Ovary (tissue), 9 donors: ENCODE measurements around the gene CYTH1. TPM values are rescaled to one million over a fixed set of nuclear protein-coding genes. Genes with fewer than 3 reads are reported as not detected.

Source experiments
- DNase-seq, 5 donors: peaks; one replicate each; pipeline ENCODE4 v3.0.0-alpha.2; 2019 to 2020
- H3K27ac ChIP-seq, 2 donors: fragments of 200-600 bp; one replicate each; pipeline versions ENCODE4 v1.5.1 to v1.8.0; 2019 to 2022
- H3K27me3 ChIP-seq: fragments of 200-600 bp; one replicate; pipeline ENCODE4 v1.8.0; 2022
- H3K36me3 ChIP-seq: fragments of 200-600 bp; sonication (generic); one replicate; pipeline ENCODE4 v1.5.1; 2019
- H3K4me1 ChIP-seq: one replicate; pipeline ENCODE4 v1.8.1; 2013; ENCODE audit warnings: mild to moderate bottlenecking, moderate library complexity; ENCODE audit not compliant: insufficient read depth
- H3K4me3 ChIP-seq: fragments of 200-600 bp; sonication (generic); one replicate; pipeline ENCODE4 v1.5.1; 2017
- H3K9me3 ChIP-seq, 2 donors: fragments of 200-600 bp in 1 of 2; sonication (generic) in 1 of 2; one replicate each; pipeline versions ENCODE4 v1.5.1 to v1.8.1; 2013 to 2019; ENCODE audit warnings: mild to moderate bottlenecking in 1 of 2, moderate library complexity in 1 of 2
- EP300 ChIP-seq: sonication (generic); formaldehyde crosslinking; IDR thresholded peaks from one replicate; pipeline ENCODE4 v1.6.1; 2017; ENCODE audit warnings: antibody characterized with exemption
- POLR2A ChIP-seq: fragments of 450-650 bp; IDR thresholded peaks from one replicate; pipeline ENCODE4 v1.6.1; 2017; ENCODE audit warnings: antibody characterized with exemption, mild to moderate bottlenecking, moderate library complexity
- WGBS, 3 donors: extraction: QIAGEN DNeasy Blood & Tissue Kit in 1 of 3; methylation state at CpG; one replicate each; pipeline versions ENCODE4 v1.1.5 to v1.1.7; 2013 to 2017; 5-methylcytosine and 5-hydroxymethylcytosine counted together
- intact Hi-C, 4 donors: fragments of 100-400 bp; cut with DNase I; formaldehyde crosslinking; loops; one replicate each; pipeline versions ENCODE4 v1.11.0 to v1.15.1; 2022 to 2023
- polyA plus RNA-seq, 2 donors: library from polyadenylated mRNA; stranded (reverse); fragments of 200-250 nt in 1 of 2; fragments of 350-450 nt in 1 of 2; fragmentation: Illumina TruSeq in 1 of 2; extraction: RNeasy Lipid Tissue Mini Kit (QIAGEN cat#74804) in 1 of 2; gene quantifications; one replicate each; pipeline ENCODE4 v1.2.3, GENCODE V29; 2013 to 2014
- total RNA-seq, 7 donors: library from RNA; depleted of rRNA in 2 of 7; stranded (reverse); fragments of >200 nt in 2 of 7; fragmentation: NEBNext Ultra II Directional in 3 of 7; extraction: Animal tissue kit (Norgen Biotek cat#: 25700) in 3 of 7; gene quantifications; one replicate each; pipeline versions ENCODE4 v1.1.0 to v1.2.4, GENCODE V29; 2016 to 2023
- TF ChIP-seq, protein P1 (sequence below), 3 donors: fragments of 450-650 bp in 2 of 3; fragments of 200-600 bp in 1 of 3; IDR thresholded peaks; one replicate each; pipeline versions ENCODE4 v1.5.1 to v1.8.0; 2016 to 2022; ENCODE audit warnings: antibody characterized with exemption in 3 of 3, mild to moderate bottlenecking in 1 of 3
- donor health status: DM: no; HTN: no; CAD: no; lungs with moderate emphysema.
- donor health status: DM: no; HTN: no; CAD: no.
- donor health status: Bipolar disorder and iron deficiency.
- donor health status: DM: yes; HTN: yes; CAD: no.
- donor health status: DM: no; HTN: no; CAD: no.
- donor health status: DM: yes; HTN: yes; CAD: no.

The CYTH1 gene
- total and polyA plus RNA-seq, 9 donors, result 15.1 to 35.3 (median 24.4) TPM

DNA sequence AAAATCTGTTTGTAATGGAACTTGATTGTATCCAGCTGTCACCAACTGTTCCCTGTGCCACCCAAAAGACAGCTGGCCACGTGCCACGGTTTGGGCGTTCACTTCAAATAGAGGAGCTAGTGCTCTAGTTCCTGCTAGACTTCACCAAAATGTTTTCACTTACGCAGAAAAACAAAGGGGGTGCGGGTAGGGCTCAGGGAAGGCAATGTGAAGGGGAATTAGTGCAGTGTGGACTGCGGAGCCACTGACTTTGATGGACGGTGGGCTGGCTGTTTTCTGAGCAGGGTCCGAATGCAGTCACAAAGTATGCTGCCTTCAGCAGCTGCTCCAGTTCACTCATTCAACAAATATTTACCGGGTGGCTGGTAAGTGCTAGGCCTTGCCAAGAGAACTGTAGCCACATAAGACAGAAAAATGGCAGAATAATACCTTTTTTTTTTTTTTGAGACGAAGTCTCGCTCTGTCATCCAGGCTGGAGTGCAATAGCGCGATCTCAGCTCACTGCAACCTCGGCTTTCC, 7.6 kb upstream of the CYTH1 start:
- no peaks in the 10 kb centered on the region for H3K27me3 ChIP-seq
- DNase-seq, result peak in 3 of 5 donors; percentile 59 to 70 (median 68)
- 28 to 38% (median 31%) methylated on average over 14 of the region's 14 CpGs for whole genome bisulfite sequencing, 3 donors
- TF ChIP-seq, protein P1, sequence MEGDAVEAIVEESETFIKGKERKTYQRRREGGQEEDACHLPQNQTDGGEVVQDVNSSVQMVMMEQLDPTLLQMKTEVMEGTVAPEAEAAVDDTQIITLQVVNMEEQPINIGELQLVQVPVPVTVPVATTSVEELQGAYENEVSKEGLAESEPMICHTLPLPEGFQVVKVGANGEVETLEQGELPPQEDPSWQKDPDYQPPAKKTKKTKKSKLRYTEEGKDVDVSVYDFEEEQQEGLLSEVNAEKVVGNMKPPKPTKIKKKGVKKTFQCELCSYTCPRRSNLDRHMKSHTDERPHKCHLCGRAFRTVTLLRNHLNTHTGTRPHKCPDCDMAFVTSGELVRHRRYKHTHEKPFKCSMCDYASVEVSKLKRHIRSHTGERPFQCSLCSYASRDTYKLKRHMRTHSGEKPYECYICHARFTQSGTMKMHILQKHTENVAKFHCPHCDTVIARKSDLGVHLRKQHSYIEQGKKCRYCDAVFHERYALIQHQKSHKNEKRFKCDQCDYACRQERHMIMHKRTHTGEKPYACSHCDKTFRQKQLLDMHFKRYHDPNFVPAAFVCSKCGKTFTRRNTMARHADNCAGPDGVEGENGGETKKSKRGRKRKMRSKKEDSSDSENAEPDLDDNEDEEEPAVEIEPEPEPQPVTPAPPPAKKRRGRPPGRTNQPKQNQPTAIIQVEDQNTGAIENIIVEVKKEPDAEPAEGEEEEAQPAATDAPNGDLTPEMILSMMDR (IDR thresholded peaks at IDR 0.05), result no peak
- TF ChIP-seq EP300, result no peak
- no peak for TF ChIP-seq POLR2A
- H3K4me1 ChIP-seq, result peaks cover 3% of the 10 kb centered on the region
- no peak overlapping the region for H3K4me3 ChIP-seq
- intact Hi-C loops, result no loop called here
- H3K36me3 ChIP-seq, result no peaks in the 10 kb centered on the region
- no peaks in the 10 kb centered on the region for H3K9me3 ChIP-seq
- H3K27ac ChIP-seq, result peak overlapping the region in 1 of 2 donors; percentile 1

DNA sequence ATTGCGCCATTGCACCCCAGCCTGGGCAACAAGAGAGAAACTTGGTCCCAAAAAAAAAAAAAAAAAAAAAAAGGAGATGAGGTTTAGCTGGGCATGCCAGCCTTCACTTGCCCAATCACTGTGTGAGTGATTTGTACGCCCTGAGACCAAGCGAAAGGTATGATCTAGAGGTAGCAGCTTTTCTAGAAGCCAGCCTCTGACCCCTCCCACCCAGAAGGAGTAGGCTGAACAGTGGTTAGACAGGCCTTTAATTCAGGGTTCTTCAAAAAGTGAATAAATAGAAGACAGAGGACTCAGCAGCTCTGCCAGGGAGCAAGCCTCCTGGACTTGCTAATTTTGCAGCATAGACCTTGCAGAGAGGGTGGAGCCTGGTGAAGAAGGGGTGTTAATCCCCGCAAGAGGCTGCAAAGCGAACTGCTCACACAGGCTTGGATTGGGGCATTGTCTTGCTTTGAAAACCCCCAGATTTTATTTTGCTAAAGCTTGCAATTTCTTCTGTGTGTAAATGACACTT, 7.1 kb upstream of the CYTH1 start:
- H3K36me3 ChIP-seq, result no peaks in the 10 kb centered on the region
- H3K4me1 ChIP-seq, result peaks cover 3% of the 10 kb centered on the region
- peak in 1 of 5 donors; percentile 14 for DNase-seq
- H3K4me3 ChIP-seq, result no peak overlapping the region
- H3K27me3 ChIP-seq, result no peaks in the 10 kb centered on the region
- intact Hi-C loops, result no loop called here
- peak overlapping the region in 1 of 2 donors; percentile 1 for H3K27ac ChIP-seq
- 64 to 69% (median 66%) methylated on average over 5 of the region's 5 CpGs for WGBS, 3 donors
- H3K9me3 ChIP-seq, result no peaks in the 10 kb centered on the region
- no peak for TF ChIP-seq POLR2A
- no peak for TF ChIP-seq EP300
- TF ChIP-seq, protein P1 (IDR thresholded peaks at IDR 0.05), result no peak

DNA sequence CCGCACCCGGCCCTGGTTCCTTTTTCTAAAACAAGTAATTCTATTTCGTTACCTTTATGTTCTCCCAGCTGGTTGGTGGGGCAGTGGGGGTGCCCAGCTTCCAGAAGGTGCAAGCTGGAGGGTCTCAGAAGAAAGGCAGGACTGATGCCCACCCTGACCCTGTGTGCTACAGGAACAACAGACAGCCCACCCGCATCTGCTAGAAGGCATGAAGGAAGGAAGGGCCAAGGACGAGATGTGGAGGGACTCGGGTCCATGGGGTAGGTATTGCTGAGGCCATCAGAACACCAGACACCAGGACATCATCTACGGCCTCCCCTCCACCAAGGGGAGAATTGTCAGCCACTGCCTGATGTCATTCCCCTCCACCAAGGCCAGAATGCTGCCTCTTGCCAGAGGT, 6.4 kb upstream of the CYTH1 start:
- no peak overlapping the region for H3K4me3 ChIP-seq
- no peak overlapping the region for H3K27ac ChIP-seq
- TF ChIP-seq POLR2A (no peak), EP300 (no peak)
- TF ChIP-seq, protein P1 (IDR thresholded peaks at IDR 0.05), result no peak
- H3K4me1 ChIP-seq, result peaks cover 3% of the 10 kb centered on the region
- intact Hi-C loops, result no loop called here
- no peaks in the 10 kb centered on the region for H3K36me3 ChIP-seq
- WGBS, 3 donors, result 93 to 94% (median 93%) methylated on average over 7 of the region's 7 CpGs
- H3K27me3 ChIP-seq, result no peaks in the 10 kb centered on the region
- no peaks in the 10 kb centered on the region for H3K9me3 ChIP-seq
- peak in 2 of 5 donors; percentile 15 to 28 for DNase-seq

DNA sequence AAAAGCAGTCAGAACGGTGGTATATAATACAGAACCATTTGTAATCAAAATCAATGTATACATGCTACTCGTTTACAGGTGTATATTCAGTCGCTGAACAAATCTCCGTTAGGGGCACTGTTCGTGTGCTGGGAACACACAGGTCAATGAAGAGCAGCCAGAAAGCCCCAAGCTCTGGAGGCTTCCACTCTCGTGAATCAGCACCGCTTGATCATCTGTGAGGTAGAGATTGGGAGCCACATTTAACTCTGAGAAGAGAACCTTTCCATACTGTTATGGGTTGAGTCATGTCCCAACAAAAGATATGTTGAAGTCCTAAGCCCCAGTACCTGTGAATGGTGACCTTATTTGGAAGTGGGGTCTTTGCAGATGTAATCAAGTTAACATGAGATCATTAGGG, 5.4 kb upstream of the CYTH1 start:
- H3K36me3 ChIP-seq, result no peaks in the 10 kb centered on the region
- H3K4me1 ChIP-seq, result peaks cover 3% of the 10 kb centered on the region
- no peaks in the 10 kb centered on the region for H3K27me3 ChIP-seq
- no peaks in the 10 kb centered on the region for H3K9me3 ChIP-seq
- no peak overlapping the region for H3K27ac ChIP-seq
- 79 to 85% (median 84%) methylated on average over 7 of the region's 7 CpGs for WGBS, 3 donors
- peak in 1 of 5 donors; percentile 9 for DNase-seq
- intact Hi-C loops, result no loop called here
- TF ChIP-seq, protein P1 (IDR thresholded peaks at IDR 0.05), result no peak
- H3K4me3 ChIP-seq, result no peak overlapping the region
